Measurements from ENCODE around the gene NRXN3. TPM values are rescaled to one million over a fixed set of nuclear protein-coding genes. Genes with fewer than 3 reads are reported as not detected.

Gene NRXN3
- total RNA-seq, 1 experiment from 2014 or later, result not detected

- no peak for TF ChIP-seq SRF (IDR thresholded peaks at IDR 0.05; ENCODE audit: low read depth)
- no peak for TF ChIP-seq ZNF274 (IDR thresholded peaks at IDR 0.05; ENCODE audit: low read depth, low read length)
- TF ChIP-seq RAD21 (IDR thresholded peaks at IDR 0.05; ENCODE audit: low read depth), result no peak
- no peak for TF ChIP-seq POLR2AphosphoS5 (IDR thresholded peaks at IDR 0.05; ENCODE audit: low read depth, low read length)
- TF ChIP-seq TCF7L2 (IDR thresholded peaks at IDR 0.05; ENCODE audit: borderline replicate concordance, extremely low read depth, insufficient read depth, insufficient read length), result no peak
- no peak for TF ChIP-seq ELF1 (IDR thresholded peaks at IDR 0.05; ENCODE audit: borderline replicate concordance, low read depth)
- no peak for TF ChIP-seq YY1 (IDR thresholded peaks at IDR 0.05; ENCODE audit: extremely low read depth, insufficient replicate concordance, low read depth, low read length)
- TF ChIP-seq EZH2phosphoT487 (IDR thresholded peaks at IDR 0.05; ENCODE audit: borderline replicate concordance), result no peak
- no peak for TF ChIP-seq ZFX (IDR thresholded peaks at IDR 0.05)
- no peak for TF ChIP-seq EZH2 (IDR thresholded peaks at IDR 0.05)
- TF ChIP-seq POLR2A (IDR thresholded peaks at IDR 0.05; ENCODE audit: borderline replicate concordance, extremely low read depth, insufficient read depth, insufficient read length), result no peak
- TF ChIP-seq EGR1 (IDR thresholded peaks at IDR 0.05; ENCODE audit: low read depth), result no peak
- no peak for TF ChIP-seq ATF3 (IDR thresholded peaks at IDR 0.05)
- ChIA-PET POLR2A (no interaction called here), RAD21 (ENCODE audit: low non-redundant PET in 1 of 2, low total read pairs in 2 of 2, uncharacterized antibody in 2 of 2, unreplicated experiment in 2 of 2) (no interaction called here), CTCF (no interaction called here)
- peaks cover 13 to 30% of the 10 kb centered on the region in 2 experiments; a peak in 2 of 4 replicates for H3K9me3 ChIP-seq (ENCODE audit: control insufficient read depth in 1 of 2, insufficient read depth in 1 of 2, low read depth in 1 of 2, low read length in 2 of 2)
- H3K27me3 ChIP-seq (ENCODE audit: insufficient read depth, low read length), result no peaks in the 10 kb centered on the region
- no peak overlapping the region for H2AFZ ChIP-seq (ENCODE audit: low read depth, low read length, poor library complexity, severe bottlenecking)
- H3K4me2 ChIP-seq (ENCODE audit: low read length), result no peak overlapping the region
- ATAC-seq, result no peak
- no peak overlapping the region for H3K27ac ChIP-seq (ENCODE audit: low read depth, low read length)
- H3K9me2 ChIP-seq (ENCODE audit: insufficient read depth), result no peaks in the 10 kb centered on the region
- no peaks in the 10 kb centered on the region for H3K79me2 ChIP-seq (ENCODE audit: insufficient read depth, low read length)
- no TSS peak for BruUV-seq (replicated peaks)
- no peak for DNase-seq (ENCODE audit: low read depth, low spot score)
- H3K4me3 ChIP-seq (replicated peaks in 1 of 2; ENCODE audit: low read depth in 1 of 2, low read length in 2 of 2), result no peak overlapping the region
- H3K36me3 ChIP-seq (ENCODE audit: control insufficient read depth in 1 of 2, insufficient read depth in 2 of 2, low read length in 2 of 2), result no peaks in the 10 kb centered on the region
- no peaks in the 10 kb centered on the region for H3K4me1 ChIP-seq (ENCODE audit: control insufficient read depth in 1 of 2, insufficient read depth in 2 of 2, low read length in 2 of 2)
- H3K9ac ChIP-seq (ENCODE audit: low read length), result no peak overlapping the region
- intact Hi-C loops (cut with micrococcal nuclease), result no loop called here
- H4K20me1 ChIP-seq (ENCODE audit: insufficient read depth), result no peaks in the 10 kb centered on the region
Measured at GRCh38 chr14:79334272-79334671, 1164.1 kb downstream of the NRXN3 start.

GRCh38 chr14:79337761-79338160 is 1167.6 kb downstream of the NRXN3 start:
- ChIA-PET POLR2A (no interaction called here), CTCF (no interaction called here), RAD21 (ENCODE audit: low non-redundant PET in 1 of 2, low total read pairs in 2 of 2, uncharacterized antibody in 2 of 2, unreplicated experiment in 2 of 2) (no interaction called here)
- no peak overlapping the region for H2AFZ ChIP-seq (ENCODE audit: low read depth, low read length, poor library complexity, severe bottlenecking)
- H3K4me3 ChIP-seq (replicated peaks in 1 of 2; ENCODE audit: low read depth in 1 of 2, low read length in 2 of 2), result no peak overlapping the region
- no peaks in the 10 kb centered on the region for H3K79me2 ChIP-seq (ENCODE audit: insufficient read depth, low read length)
- no peak overlapping the region for H3K4me2 ChIP-seq (ENCODE audit: low read length)
- no TSS peak for BruUV-seq (replicated peaks)
- H3K9me3 ChIP-seq (ENCODE audit: control insufficient read depth in 1 of 2, insufficient read depth in 1 of 2, low read depth in 1 of 2, low read length in 2 of 2), result peaks cover 12 to 18% of the 10 kb centered on the region in 2 experiments; a peak in 2 of 4 replicates
- ATAC-seq (no peak), DNase-seq (ENCODE audit: low read depth, low spot score) (no peak)
- H4K20me1 ChIP-seq (ENCODE audit: insufficient read depth), result no peaks in the 10 kb centered on the region
- no peaks in the 10 kb centered on the region for H3K4me1 ChIP-seq (ENCODE audit: control insufficient read depth in 1 of 2, insufficient read depth in 2 of 2, low read length in 2 of 2)
- intact Hi-C loops (cut with micrococcal nuclease), result no loop called here
- H3K27me3 ChIP-seq (ENCODE audit: insufficient read depth, low read length), result no peaks in the 10 kb centered on the region
- H3K9me2 ChIP-seq (ENCODE audit: insufficient read depth), result no peaks in the 10 kb centered on the region
- no peak overlapping the region for H3K27ac ChIP-seq (ENCODE audit: low read depth, low read length)
- no peak overlapping the region for H3K9ac ChIP-seq (ENCODE audit: low read length)
- no peaks in the 10 kb centered on the region for H3K36me3 ChIP-seq (ENCODE audit: control insufficient read depth in 1 of 2, insufficient read depth in 2 of 2, low read length in 2 of 2)
- TF ChIP-seq SRF (IDR thresholded peaks at IDR 0.05; ENCODE audit: low read depth) (no peak), SIN3A (IDR thresholded peaks at IDR 0.05; ENCODE audit: low read depth) (no peak), EGR1 (IDR thresholded peaks at IDR 0.05; ENCODE audit: low read depth) (no peak), EZH2phosphoT487 (IDR thresholded peaks at IDR 0.05; ENCODE audit: borderline replicate concordance) (no peak), ATF3 (IDR thresholded peaks at IDR 0.05) (no peak), TCF7L2 (IDR thresholded peaks at IDR 0.05; ENCODE audit: borderline replicate concordance, extremely low read depth, insufficient read depth, insufficient read length) (no peak), REST (IDR thresholded peaks at IDR 0.05; ENCODE audit: low read depth) (no peak), SP1 (IDR thresholded peaks at IDR 0.05; ENCODE audit: low read depth) (no peak), ZNF274 (IDR thresholded peaks at IDR 0.05; ENCODE audit: low read depth, low read length) (no peak)

Measured in HCT116 (cell line).